SK-N-SH (cell line): ENCODE measurements around the gene COMMD7. TPM values are rescaled to one million over a fixed set of nuclear protein-coding genes. Genes with fewer than 3 reads are reported as not detected.
A peak's percentile ranks its signal among the peaks of the same experiment; 100 is the strongest.
"Not testable (repeated sequence)": the region's sequence is repeated elsewhere in the genome, so short reads cannot be mapped to it uniquely, and the experiment has no call there.

Experiments
- CTCF ChIA-PET: fragments of 300-600, 350-600 bp; formaldehyde crosslinking; extraction: SDS; loops from one replicate; lab custom pipeline; 2021; lab: Yijun Ruan, JAX
- POLR2A ChIA-PET: fragments of 350-600 bp; sonication (Branson Sonifier 250); formaldehyde crosslinking; extraction: SDS; loops from one replicate; lab custom pipeline; 2020; ENCODE audit warnings: antibody characterized with exemption, inconsistent platforms; lab: Yijun Ruan, JAX
- DNase-seq: peaks from one replicate; pipeline ENCODE4 v3.0.0; 2012
- H2AFZ ChIP-seq: fragments of 200-600 bp; sonication (generic); 2 replicates; pipeline ENCODE4 v1.8.1; 2016; ENCODE audit warnings: antibody characterized with exemption, mild to moderate bottlenecking, low read depth
- H3F3A ChIP-seq: fragments of 200-600 bp; sonication (generic); replicated peaks from 2 replicates; pipeline ENCODE3; 2016; ENCODE audit warnings: antibody characterized with exemption, mild to moderate bottlenecking; ENCODE audit not compliant: insufficient read depth
- H3K27ac ChIP-seq, 2 experiments: fragments of 200-500 bp in 1 of 2; fragments of 200-600 bp in 1 of 2; sonication (Bioruptor generic) in 1 of 2; sonication (generic), shearing (Covaris generic) in 1 of 2; 2 replicates each; pipeline versions ENCODE4 v1.5.1 to v1.6.1; 2014 to 2016; ENCODE audit warnings: low read depth in 2 of 2, inconsistent platforms in 1 of 2, low read length in 1 of 2, mild to moderate bottlenecking in 1 of 2, mixed read lengths in 1 of 2
- H3K27me3 ChIP-seq: fragments of 200-600 bp; sonication (generic), shearing (Covaris generic); 2 replicates; pipeline ENCODE4 v1.6.1; 2016; ENCODE audit warnings: mixed run types; ENCODE audit not compliant: insufficient read depth
- H3K36me3 ChIP-seq, 2 experiments: fragments of 200-500 bp in 1 of 2; fragments of 200-600 bp in 1 of 2; sonication (Bioruptor generic) in 1 of 2; sonication (generic) in 1 of 2; replicated peaks in 1 of 2; 2 replicates each; pipeline versions ENCODE3 to v1.5.1; 2014 to 2016; ENCODE audit warnings: low read length in 1 of 2, mild to moderate bottlenecking in 1 of 2; ENCODE audit not compliant: insufficient read depth in 2 of 2, control insufficient read depth in 1 of 2
- H3K4me1 ChIP-seq, 2 experiments: fragments of 200-500 bp in 1 of 2; fragments of 200-600 bp in 1 of 2; sonication (Bioruptor generic) in 1 of 2; sonication (generic), shearing (Covaris generic) in 1 of 2; 2 replicates each; pipeline versions ENCODE4 v1.5.1 to v1.6.1; 2014 to 2016; ENCODE audit warnings: low read depth in 1 of 2, low read length in 1 of 2, mixed run types in 1 of 2; ENCODE audit not compliant: insufficient read depth in 2 of 2, control insufficient read depth in 1 of 2
- H3K4me2 ChIP-seq: fragments of 200-600 bp; sonication (generic), shearing (Covaris generic); 2 replicates; pipeline ENCODE4 v1.6.1; 2017; ENCODE audit warnings: mixed run types
- H3K4me3 ChIP-seq, 2 experiments: fragments of 200-500 bp in 1 of 2; fragments of 200-600 bp in 1 of 2; sonication (Bioruptor generic) in 1 of 2; sonication (generic), shearing (Covaris generic) in 1 of 2; 2 replicates each; pipeline versions ENCODE4 v1.5.1 to v1.8.1; 2014 to 2016; ENCODE audit warnings: low read depth in 2 of 2, inconsistent platforms in 1 of 2, low read length in 1 of 2, mild to moderate bottlenecking in 1 of 2, mixed read lengths in 1 of 2, moderate library complexity in 1 of 2
- H3K79me2 ChIP-seq: fragments of 200-600 bp; sonication (generic); 2 replicates; pipeline ENCODE4 v1.8.1; 2017; ENCODE audit warnings: mild to moderate bottlenecking; ENCODE audit not compliant: insufficient read depth
- H3K9ac ChIP-seq: fragments of 200-600 bp; sonication (generic); 2 replicates; pipeline ENCODE4 v1.6.1; 2017; ENCODE audit warnings: mixed run types
- H3K9me2 ChIP-seq: fragments of 200-600 bp; sonication (generic); 2 replicates; pipeline ENCODE4 v1.6.1; 2017; ENCODE audit warnings: mixed run types
- H3K9me3 ChIP-seq: fragments of 200-600 bp; sonication (generic); 2 replicates; pipeline ENCODE4 v1.6.1; 2017; ENCODE audit warnings: mixed run types, mild to moderate bottlenecking, moderate library complexity
- H4K20me1 ChIP-seq: fragments of 200-600 bp; sonication (generic); 2 replicates; pipeline ENCODE4 v1.6.1; 2017; ENCODE audit warnings: mild to moderate bottlenecking, mixed run types; ENCODE audit not compliant: insufficient read depth
- FOXJ3 ChIP-seq: sonication (generic); formaldehyde crosslinking; IDR thresholded peaks from 2 replicates; pipeline ENCODE4 v1.5.1; 2020; ENCODE audit warnings: mild to moderate bottlenecking, missing genetic modification reagents
- NFIC ChIP-seq: IDR thresholded peaks from 2 replicates; pipeline ENCODE4 v1.4.0; 2012; ENCODE audit warnings: borderline replicate concordance
- TCF12 ChIP-seq: IDR thresholded peaks from 2 replicates; pipeline ENCODE4 v1.4.0; 2012
- WGBS: methylation state at CpG from one replicate; pipeline ENCODE4 v1.1.6; 2017; ENCODE audit warnings: low lambda C conversion rate; 5-methylcytosine and 5-hydroxymethylcytosine counted together
- polyA plus RNA-seq, 3 experiments: library from polyadenylated mRNA; depleted of rRNA; stranded (reverse); fragments of >200 nt; gene quantifications; 2 replicates each; pipeline ENCODE4 v1.2.3, GENCODE V29; 2012
- TF ChIP-seq, protein P1 (sequence below): fragments of 150-350 bp; IDR thresholded peaks from 2 replicates; pipeline ENCODE4 v1.6.1; 2016; ENCODE audit warnings: mild to moderate bottlenecking, low read depth, low read length
- TF ChIP-seq, protein P2 (sequence below): IDR thresholded peaks from 2 replicates; pipeline ENCODE4 v1.4.0; 2012; ENCODE audit warnings: low read depth
- TF ChIP-seq, protein P3 (sequence below): IDR thresholded peaks from 2 replicates; pipeline ENCODE4 v1.4.0; 2012; ENCODE audit warnings: low read depth, borderline replicate concordance

COMMD7 gene
- polyA plus RNA-seq, 1 of the 3 experiments (the other 2 are of a cell fraction), result 38.0 TPM

DNA sequence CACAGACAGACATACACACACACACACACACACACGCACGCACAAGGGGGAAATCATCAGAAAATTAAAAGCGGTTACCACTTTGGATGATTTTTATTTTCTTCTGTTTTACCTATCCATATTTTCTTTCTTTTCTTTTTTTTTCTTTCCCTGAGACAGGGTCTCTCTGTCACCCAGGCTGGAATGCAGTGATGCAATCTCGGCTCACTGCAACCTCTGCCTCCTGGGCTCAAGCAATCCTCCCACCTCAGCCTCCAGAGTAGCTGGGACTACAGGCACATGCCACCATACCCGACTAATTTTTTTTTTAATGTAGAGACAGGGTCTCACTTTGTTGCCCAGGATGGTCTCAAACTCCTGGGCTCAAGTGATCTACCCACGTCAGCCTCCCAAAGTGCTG lies 14.8 kb downstream of the COMMD7 start:
- H4K20me1 ChIP-seq, DNase-seq, H3K4me2 ChIP-seq, H3K27ac ChIP-seq, POLR2A ChIA-PET, H2AFZ ChIP-seq, H3K4me1 ChIP-seq, H3K9me2 ChIP-seq, H3K9ac ChIP-seq, CTCF ChIA-PET, H3K9me3 ChIP-seq, H3K27me3 ChIP-seq, H3K4me3 ChIP-seq: not testable (repeated sequence)
- 86% methylated on average over 6 of the region's 6 CpGs for WGBS
- Histone ChIP-seq H3F3A (peaks cover 13% of the 10 kb centered on the region), H3K79me2 (peaks cover 18% of the 10 kb centered on the region; the same call in 1 of the 2 replicates), H3K36me3 (peaks cover 0 to 18% of the 10 kb centered on the region in 2 experiments)

DNA sequence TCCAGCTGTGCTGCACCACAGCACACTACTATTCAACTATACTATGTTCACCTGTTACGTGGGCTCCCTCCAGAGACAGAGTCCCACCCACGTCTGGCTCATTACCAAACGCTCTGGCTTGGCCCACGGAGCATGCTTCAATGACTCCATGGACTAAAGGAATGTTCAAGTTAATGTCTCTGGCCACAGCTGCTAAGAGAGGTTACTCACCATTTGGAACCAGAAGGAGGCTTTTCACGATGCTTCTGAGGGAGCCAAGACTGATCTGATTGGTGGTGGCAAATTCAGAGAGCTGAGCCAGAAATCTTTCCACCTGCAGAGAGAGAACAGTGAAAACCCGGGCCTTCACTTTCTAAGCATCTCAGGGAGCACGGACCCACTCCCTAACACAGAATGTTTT lies 15.6 kb downstream of the COMMD7 start:
- no peak for TF ChIP-seq FOXJ3 (CRISPR knock-in tag)
- TF ChIP-seq, protein P1, sequence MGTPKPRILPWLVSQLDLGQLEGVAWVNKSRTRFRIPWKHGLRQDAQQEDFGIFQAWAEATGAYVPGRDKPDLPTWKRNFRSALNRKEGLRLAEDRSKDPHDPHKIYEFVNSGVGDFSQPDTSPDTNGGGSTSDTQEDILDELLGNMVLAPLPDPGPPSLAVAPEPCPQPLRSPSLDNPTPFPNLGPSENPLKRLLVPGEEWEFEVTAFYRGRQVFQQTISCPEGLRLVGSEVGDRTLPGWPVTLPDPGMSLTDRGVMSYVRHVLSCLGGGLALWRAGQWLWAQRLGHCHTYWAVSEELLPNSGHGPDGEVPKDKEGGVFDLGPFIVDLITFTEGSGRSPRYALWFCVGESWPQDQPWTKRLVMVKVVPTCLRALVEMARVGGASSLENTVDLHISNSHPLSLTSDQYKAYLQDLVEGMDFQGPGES, result no peak
- TF ChIP-seq, protein P2, sequence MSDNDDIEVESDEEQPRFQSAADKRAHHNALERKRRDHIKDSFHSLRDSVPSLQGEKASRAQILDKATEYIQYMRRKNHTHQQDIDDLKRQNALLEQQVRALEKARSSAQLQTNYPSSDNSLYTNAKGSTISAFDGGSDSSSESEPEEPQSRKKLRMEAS, result peak; percentile 33; the same call in 1 of the 2 replicates
- TF ChIP-seq NFIC, result peak; percentile 57
- peak; percentile 49; the same call in 1 of the 2 replicates for TF ChIP-seq TCF12
- TF ChIP-seq, all 33 proteins: peak for 3
- no peak for DNase-seq

DNA sequence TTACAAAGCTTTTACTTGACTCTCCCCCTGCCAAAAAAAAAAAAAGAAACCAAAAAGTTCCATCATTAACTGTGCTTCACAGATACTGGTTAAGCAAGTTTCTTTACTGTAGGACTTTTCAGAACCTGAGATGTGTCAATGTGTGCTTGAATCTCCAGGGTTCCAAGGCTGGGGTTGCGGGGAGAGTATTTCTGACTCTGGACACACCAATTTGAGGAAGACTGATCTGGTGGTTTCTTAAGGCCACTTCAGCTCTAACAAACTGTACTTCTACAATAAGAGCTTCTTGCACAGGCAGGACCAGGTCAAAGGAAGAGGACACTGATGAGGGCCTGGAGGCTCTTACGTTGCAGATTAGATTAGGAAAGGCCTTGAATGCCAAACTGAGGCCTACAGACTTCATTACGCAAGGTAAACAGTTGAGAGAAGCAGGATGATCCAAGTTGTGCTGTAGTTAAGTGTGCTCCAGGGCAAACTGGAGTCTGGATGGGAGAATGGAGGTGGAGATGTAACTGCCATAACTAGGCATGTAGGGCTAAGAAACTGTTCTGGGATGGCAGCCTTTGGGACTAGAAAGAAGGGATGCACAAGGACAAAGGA lies 24.4 kb downstream of the COMMD7 start:
- no peak overlapping the region for H3K27ac ChIP-seq
- TF ChIP-seq, protein P3, sequence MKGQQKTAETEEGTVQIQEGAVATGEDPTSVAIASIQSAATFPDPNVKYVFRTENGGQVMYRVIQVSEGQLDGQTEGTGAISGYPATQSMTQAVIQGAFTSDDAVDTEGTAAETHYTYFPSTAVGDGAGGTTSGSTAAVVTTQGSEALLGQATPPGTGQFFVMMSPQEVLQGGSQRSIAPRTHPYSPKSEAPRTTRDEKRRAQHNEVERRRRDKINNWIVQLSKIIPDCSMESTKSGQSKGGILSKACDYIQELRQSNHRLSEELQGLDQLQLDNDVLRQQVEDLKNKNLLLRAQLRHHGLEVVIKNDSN, result no peak
- ChIA-PET CTCF (no interaction called here), POLR2A (no interaction called here)
- no peak overlapping the region for H2AFZ ChIP-seq
- H3K9me3 ChIP-seq, result no peaks in the 10 kb centered on the region
- no peaks in the 10 kb centered on the region for H4K20me1 ChIP-seq
- 67% methylated on average over 3 of the region's 3 CpGs for WGBS
- no peaks in the 10 kb centered on the region for H3K4me1 ChIP-seq
- no peaks in the 10 kb centered on the region for H3F3A ChIP-seq
- DNase-seq, result no peak
- H3K9me2 ChIP-seq, result no peaks in the 10 kb centered on the region
- H3K27me3 ChIP-seq, result no peaks in the 10 kb centered on the region
- no peaks in the 10 kb centered on the region for H3K79me2 ChIP-seq
- no peak overlapping the region for H3K4me3 ChIP-seq
- no peak overlapping the region for H3K4me2 ChIP-seq
- peaks cover 0 to 13% of the 10 kb centered on the region in 2 experiments for H3K36me3 ChIP-seq
- H3K9ac ChIP-seq, result no peak overlapping the region

More for the DNA sequence above, 15.6 kb downstream of the COMMD7 start:
- H3K9ac ChIP-seq, result no peak overlapping the region
- H3K79me2 ChIP-seq, result peaks cover 18% of the 10 kb centered on the region; the same call in 1 of the 2 replicates
- no peaks in the 10 kb centered on the region for H3K9me2 ChIP-seq
- ChIA-PET POLR2A (no interaction called here), CTCF (interaction anchor here (1.0 kb wide), 1 partner anchor 31 kb away, joined by 3 read pairs; no protein-coding TSS in a partner anchor)
- H3K4me3 ChIP-seq, result no peak overlapping the region
- peaks cover 0 to 3% of the 10 kb centered on the region in 2 experiments; a peak in 1 of 4 replicates for H3K4me1 ChIP-seq
- H3K4me2 ChIP-seq, result no peak overlapping the region
- WGBS, result 43% methylated on average over 7 of the region's 7 CpGs
- H3K9me3 ChIP-seq, result no peaks in the 10 kb centered on the region
- peak overlapping the region in 1 of 2 experiments; percentile 20; a peak in 2 of 4 replicates for H3K27ac ChIP-seq
- no peak overlapping the region for H2AFZ ChIP-seq
- H3F3A ChIP-seq, result peaks cover 13% of the 10 kb centered on the region
- H3K27me3 ChIP-seq, result no peaks in the 10 kb centered on the region
- peaks cover 0 to 18% of the 10 kb centered on the region in 2 experiments for H3K36me3 ChIP-seq
- no peaks in the 10 kb centered on the region for H4K20me1 ChIP-seq
